SK-N-SH (cell line): ENCODE measurements around the gene LHB.

Source experiments
- CTCF ChIP-seq: fragments of 200-600 bp; sonication (generic); IDR thresholded peaks from 2 replicates; pipeline ENCODE4 v1.6.1; 2017; ENCODE audit warnings: antibody characterized with exemption, mild to moderate bottlenecking, moderate library complexity
- MEF2A ChIP-seq: IDR thresholded peaks from 2 replicates; pipeline ENCODE4 v1.4.0; 2012; ENCODE audit warnings: low read depth, borderline replicate concordance
- POLR2AphosphoS5 ChIP-seq: IDR thresholded peaks from 2 replicates; pipeline ENCODE4 v1.6.1; 2012; ENCODE audit warnings: low read depth, low read length
- TAF1 ChIP-seq: IDR thresholded peaks from 2 replicates; pipeline ENCODE4 v1.6.1; 2012; ENCODE audit warnings: low read depth, mild to moderate bottlenecking, low read length, moderate library complexity, borderline replicate concordance
- TF ChIP-seq, protein P1 (sequence below): fragments of 150-350 bp; IDR thresholded peaks from 2 replicates; pipeline ENCODE4 v1.6.1; 2017; ENCODE audit warnings: antibody characterized with exemption, low read length, low read depth, borderline replicate concordance

- TF ChIP-seq POLR2AphosphoS5: no peak
- TF ChIP-seq CTCF: no peak
- TF ChIP-seq, protein P1, sequence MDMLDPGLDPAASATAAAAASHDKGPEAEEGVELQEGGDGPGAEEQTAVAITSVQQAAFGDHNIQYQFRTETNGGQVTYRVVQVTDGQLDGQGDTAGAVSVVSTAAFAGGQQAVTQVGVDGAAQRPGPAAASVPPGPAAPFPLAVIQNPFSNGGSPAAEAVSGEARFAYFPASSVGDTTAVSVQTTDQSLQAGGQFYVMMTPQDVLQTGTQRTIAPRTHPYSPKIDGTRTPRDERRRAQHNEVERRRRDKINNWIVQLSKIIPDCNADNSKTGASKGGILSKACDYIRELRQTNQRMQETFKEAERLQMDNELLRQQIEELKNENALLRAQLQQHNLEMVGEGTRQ: no peak
- no peak for TF ChIP-seq MEF2A
- no peak for TF ChIP-seq TAF1
These were observed 41.7 kb upstream of the LHB start for GRCh38 chr19:49058562-49058961.
